Measurements from ENCODE around the gene PITPNC1.
"Not testable (repeated sequence)": the region's sequence is repeated elsewhere in the genome, so short reads cannot be mapped to it uniquely, and the experiment has no call there.

The PITPNC1 gene

DNA sequence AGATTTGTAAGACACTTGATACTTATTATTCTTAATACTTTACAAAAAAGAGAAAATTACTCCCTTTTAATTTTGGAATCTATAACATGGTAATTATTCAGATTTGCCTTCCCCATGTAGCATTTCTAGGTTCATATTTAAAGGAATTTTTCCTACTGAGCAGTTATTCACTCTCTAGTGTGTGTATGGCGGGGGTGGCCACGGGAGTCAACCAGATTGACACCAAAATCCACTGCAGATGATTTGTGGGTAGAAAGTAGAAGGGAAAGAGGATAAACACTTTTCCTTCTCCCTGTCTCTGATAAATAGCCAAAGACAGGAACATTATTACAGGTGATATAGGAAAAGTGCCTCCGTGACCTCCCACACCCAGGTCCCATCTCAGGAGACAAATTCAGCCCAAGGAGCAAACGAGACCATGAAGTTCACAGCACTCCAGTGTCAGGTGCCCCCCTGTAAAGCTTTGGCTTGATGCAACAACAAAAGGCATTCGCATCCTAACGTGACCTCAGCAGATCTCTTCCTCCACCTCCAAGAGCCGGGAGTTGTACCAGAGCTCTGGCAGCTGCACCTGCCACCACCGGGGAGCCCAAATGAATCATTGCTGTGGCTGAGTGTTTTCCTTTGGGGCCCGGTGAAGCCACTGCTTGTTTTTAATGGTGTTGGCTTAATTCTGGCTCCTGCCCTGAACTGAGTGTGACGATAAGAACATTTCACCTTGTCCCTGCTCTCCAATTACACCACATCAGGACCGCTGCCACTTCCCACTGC, 248.0 kb downstream of the PITPNC1 start:
- no peak for DNase-seq (ENCODE audit: low read depth)

DNA sequence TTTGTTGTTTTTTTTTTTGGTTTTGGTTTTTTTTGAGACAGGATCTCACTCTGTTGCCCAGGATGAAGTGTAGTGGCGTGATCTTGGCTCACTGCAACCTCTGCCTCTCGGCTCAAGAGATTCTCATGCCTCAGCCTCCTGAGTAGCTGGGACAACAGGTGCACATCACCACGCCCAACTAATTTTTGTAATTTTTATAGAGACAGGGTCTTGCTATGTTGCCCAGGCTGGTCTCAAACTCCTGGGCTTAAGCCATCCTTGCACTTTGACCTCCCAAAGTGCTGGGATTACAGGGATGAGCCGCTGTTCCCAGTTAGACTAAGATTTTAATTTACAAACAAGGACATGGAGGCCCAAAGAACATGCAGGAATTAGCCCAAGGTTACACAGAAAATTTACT, 248.9 kb downstream of the PITPNC1 start:
- DNase-seq (ENCODE audit: low read depth): no peak

GRCh38 chr17:67628580-67629013, 251.5 kb downstream of the PITPNC1 start:
- DNase-seq (ENCODE audit: low read depth): no peak

DNA sequence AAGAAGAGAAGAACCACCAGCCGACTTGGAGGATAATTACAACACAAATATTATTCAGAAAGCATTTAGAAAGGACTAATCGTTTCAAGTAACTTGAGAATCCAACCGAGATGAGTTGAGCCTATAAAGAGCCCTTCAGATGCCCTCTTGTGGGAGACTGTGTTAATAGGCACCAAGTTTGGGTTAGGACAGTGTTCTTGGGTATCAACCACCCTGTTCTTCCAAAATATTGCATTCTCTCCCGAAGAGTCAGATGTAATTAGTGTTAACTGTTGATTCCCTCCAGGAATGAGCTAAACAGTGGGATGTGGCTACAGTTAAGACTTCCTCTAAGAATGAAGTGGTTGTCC, 252.9 kb downstream of the PITPNC1 start:
- DNase-seq (ENCODE audit: low read depth): no peak

- not testable (repeated sequence) for DNase-seq (ENCODE audit: low read depth)
Measured at GRCh38 chr17:67630836-67631235, 253.8 kb downstream of the PITPNC1 start.

DNA sequence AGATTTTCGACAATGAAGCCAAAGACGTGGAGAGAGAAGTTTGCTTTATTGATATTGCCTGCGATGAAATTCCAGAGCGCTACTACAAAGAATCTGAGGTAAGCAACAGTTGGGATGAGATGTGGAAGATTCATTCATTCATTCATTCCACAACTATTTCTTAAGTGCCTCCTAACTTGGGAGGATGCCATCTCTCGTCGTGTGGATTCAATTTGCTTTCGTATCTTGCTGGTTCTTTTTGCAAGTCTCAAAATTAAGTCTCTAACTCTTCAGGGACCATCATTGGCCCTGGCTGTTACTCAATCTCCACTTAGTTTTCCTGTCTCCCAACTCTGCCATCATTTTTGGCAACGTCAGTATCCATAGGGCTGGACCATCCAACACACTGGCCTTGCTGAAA, 255.1 kb downstream of the PITPNC1 start:
- no peak for DNase-seq (ENCODE audit: low read depth)

GRCh38 chr17:67633751-67634211, 256.7 kb downstream of the PITPNC1 start:
- DNase-seq (ENCODE audit: low read depth): no peak

GRCh38 chr17:67635681-67636080, 258.6 kb downstream of the PITPNC1 start:
- DNase-seq (ENCODE audit: low read depth): no peak

GRCh38 chr17:67636312-67636711, 259.2 kb downstream of the PITPNC1 start:
- no peak for DNase-seq (ENCODE audit: low read depth)

GRCh38 chr17:67636834-67637520, 259.9 kb downstream of the PITPNC1 start:
- DNase-seq (ENCODE audit: low read depth): no peak

DNA sequence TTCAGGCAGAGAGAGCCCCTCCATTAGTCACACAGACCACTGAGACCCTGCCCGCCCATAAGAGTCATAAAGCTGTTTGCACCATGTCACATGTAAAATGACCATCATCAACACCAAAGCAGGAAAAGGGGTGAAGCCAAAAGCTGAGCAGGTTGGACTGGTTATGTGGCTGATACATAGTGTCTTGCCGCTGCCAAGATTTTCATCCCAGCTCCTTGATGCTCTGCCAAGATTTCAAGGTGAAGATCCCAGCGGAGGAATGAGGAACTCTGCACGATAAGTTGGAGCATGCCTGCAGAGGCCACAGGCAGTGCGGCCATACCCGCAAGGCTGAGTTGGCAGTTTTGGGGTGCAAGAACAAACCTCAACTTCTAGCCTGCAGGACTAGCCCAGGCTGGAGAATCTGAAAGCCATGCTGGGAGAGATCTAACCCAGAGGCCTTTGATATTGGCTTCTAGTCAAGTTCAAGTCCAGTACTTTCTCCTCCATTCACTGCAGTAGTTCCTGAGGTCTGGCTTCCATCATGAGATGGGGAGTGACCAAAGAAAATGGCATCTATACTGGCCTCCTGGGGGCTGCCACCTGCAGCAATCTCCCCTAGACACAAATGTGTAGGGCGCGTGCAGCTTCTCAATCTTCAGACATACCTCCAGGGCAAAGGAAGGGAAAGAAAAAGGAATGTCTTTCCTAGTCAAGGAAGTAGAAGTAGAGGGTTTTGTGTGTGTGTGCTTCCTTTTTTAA, 261.0 kb downstream of the PITPNC1 start:
- DNase-seq (ENCODE audit: low read depth): no peak

DNA sequence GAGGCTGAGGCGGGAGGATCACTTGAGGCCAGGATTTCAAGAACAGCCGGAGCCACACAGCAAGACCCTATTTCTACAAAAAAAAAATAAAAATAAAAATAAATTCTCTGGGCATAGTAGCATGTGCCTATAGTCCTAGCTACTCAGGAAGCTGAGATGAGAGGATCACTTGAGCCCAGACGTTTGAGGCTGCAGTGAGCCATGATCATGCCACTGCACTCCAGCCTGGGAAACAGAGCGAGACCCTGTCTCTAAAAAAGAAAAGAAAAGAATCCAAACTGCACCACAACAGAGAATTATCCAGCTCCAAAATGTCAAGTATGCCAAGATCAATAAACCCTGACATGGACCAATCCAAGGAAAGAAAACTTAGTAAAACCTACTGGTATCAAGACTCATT, 261.8 kb downstream of the PITPNC1 start:
- DNase-seq (ENCODE audit: low read depth): no peak

- no peak for DNase-seq (ENCODE audit: low read depth)
Measured at GRCh38 chr17:67639555-67639954, 262.5 kb downstream of the PITPNC1 start.

DNA sequence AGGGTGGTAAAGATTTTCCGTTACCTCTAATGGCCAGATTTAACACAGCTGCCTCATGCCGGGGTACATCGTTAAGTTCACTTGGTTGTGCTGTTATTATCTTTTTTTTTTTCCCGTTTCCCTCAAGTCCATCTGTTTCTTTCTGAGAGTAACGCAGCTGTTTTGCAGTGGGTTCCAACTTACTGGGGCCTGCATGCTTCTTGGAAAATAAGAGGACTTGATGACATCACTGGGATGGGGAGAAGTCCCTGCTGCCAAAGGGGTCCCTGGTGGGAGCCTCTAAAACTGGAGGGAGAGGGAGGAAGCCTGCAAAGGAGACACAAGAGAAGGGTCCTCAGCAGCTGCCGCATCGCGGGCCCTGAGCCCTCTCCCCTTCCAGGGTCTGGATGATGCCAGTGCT, 262.9 kb downstream of the PITPNC1 start:
- DNase-seq (ENCODE audit: low read depth): no peak

- DNase-seq (ENCODE audit: low read depth): no peak
Measured at GRCh38 chr17:67642488-67642887, 265.4 kb downstream of the PITPNC1 start.

DNA sequence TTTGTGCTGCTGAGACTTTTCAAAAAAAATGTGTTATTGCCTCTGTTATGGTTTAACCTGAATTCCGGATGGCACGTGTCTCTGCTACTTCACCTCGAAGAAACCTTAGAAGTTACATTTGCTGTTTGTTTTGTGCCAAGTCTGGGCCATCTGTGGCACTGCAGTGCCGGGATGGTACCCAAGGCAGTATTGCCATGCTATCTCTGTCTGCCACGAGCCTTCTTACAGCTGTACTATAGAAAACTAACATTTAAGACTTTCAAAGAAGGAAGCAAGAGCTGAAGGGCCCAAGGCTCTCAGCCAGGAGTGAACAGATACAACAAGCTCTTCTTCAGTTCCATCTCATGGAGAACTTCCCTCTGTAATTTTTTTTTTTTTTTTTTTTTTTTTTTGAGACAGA, 267.0 kb downstream of the PITPNC1 start:
- DNase-seq (ENCODE audit: low read depth): no peak

- not testable (repeated sequence) for DNase-seq (ENCODE audit: low read depth)
Measured at GRCh38 chr17:67645195-67645594, 268.1 kb downstream of the PITPNC1 start.

GRCh38 chr17:67646472-67646871, 269.4 kb downstream of the PITPNC1 start:
- DNase-seq (ENCODE audit: low read depth): no peak

DNA sequence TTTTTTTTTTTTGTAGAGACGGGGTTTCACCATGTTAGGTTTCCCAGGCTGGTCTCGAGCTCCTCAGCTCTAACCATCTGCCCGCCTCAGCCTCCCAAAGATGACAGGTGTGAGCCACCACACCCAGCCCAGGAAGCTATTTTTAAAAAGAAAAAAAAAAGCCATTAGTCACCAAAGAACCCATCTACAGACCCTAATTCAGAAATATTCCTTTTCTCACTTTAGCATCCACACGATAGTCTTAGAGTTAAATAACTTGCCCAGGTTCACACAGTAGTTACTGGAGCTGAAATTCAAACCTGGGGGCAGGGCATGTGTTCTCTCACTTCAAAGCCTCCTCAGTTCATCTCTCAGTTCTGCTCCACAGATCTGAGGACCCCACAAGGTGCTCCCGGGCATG, 270.4 kb downstream of the PITPNC1 start:
- DNase-seq (ENCODE audit: low read depth): no peak

GRCh38 chr17:67648032-67648905, 271.2 kb downstream of the PITPNC1 start:
- DNase-seq (ENCODE audit: low read depth): no peak

GRCh38 chr17:67648906-67649295, 271.8 kb downstream of the PITPNC1 start:
- DNase-seq (ENCODE audit: low read depth): not testable (repeated sequence)

DNA sequence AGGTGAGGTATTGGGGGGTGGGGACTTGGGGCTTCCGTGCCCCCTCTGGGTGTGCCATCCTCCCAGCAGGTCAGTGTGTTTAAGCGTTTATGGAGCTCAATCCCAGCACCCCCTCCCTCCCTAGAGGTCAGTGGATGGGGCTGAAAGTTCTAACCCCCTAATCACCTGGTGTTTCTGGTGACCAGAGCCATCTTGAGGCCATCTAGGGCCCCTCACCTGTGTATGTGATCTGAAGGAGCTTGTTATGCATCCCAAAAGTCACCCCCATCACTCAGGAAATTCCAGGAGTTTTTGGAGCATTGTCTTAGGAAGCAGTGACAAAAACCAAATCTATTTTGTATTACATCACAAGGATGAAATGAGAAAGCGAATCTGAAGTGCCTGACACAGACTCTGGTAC, 272.8 kb downstream of the PITPNC1 start:
- DNase-seq (ENCODE audit: low read depth): no peak
